PFSK-1 (cell line): ENCODE measurements around the gene SRGAP3.

Experiments
- POLR2AphosphoS5 ChIP-seq: IDR thresholded peaks from 2 replicates; pipeline ENCODE4 v1.6.1; 2012; ENCODE audit warnings: low read depth, mild to moderate bottlenecking, control low read depth, low read length, moderate library complexity
- SIN3A ChIP-seq: IDR thresholded peaks from 2 replicates; pipeline ENCODE4 v1.6.1; 2012; ENCODE audit warnings: mild to moderate bottlenecking, low read length, moderate library complexity, borderline replicate concordance; ENCODE audit not compliant: insufficient read depth
- TAF1 ChIP-seq: IDR thresholded peaks from 2 replicates; pipeline ENCODE4 v1.6.1; 2012; ENCODE audit warnings: low read length, control low read depth, borderline replicate concordance; ENCODE audit not compliant: insufficient read depth
- TF ChIP-seq, protein P1 (sequence below), 2 experiments: IDR thresholded peaks; 2 replicates each; pipeline versions ENCODE4 v1.6.1 to v1.8.0; 2011 to 2012; ENCODE audit warnings: low read depth in 2 of 2, low read length in 2 of 2, control low read depth in 1 of 2, inconsistent platforms in 1 of 2, mild to moderate bottlenecking in 1 of 2, moderate library complexity in 1 of 2; ENCODE audit not compliant: insufficient read depth in 1 of 2

DNA sequence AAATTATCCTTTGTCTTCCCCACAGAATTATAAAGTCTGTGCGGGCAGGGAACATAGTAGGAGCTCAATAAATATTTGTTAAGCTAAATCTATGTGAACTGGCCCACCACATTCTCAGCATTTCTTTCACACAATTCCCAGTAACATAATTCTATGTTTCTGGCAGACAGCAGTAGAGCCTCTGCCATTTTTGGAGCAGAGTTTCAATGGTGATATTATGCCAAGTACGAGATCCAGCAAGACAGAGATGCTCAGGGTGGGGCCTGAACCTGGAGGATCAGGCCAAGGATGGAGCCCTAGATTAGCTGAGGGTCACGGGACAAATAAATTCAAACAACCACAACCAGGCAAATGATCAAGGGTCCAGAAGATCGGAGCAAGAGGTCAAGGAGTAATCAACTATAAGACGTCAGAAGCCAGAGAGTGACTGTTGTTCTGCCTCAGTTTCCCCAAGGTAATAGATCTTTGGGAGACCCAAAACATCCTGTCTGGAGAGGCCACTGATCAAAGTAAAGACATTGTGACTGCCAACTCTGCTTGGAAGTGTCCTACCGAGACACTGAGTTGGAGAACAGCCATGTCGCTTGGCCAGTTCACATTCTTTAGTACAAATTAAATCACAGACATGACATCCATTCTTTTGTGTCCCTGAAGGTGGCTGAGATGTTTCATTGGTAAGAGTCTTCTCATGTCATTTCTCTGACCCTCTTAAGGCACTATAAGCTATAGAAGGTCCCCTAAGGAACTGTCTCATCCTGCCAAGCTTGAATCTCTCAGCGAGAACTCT, 15.4 kb downstream of the SRGAP3 start:
- no peak for TF ChIP-seq POLR2AphosphoS5
- TF ChIP-seq SIN3A = no peak
- TF ChIP-seq TAF1 = no peak
- TF ChIP-seq, protein P1, sequence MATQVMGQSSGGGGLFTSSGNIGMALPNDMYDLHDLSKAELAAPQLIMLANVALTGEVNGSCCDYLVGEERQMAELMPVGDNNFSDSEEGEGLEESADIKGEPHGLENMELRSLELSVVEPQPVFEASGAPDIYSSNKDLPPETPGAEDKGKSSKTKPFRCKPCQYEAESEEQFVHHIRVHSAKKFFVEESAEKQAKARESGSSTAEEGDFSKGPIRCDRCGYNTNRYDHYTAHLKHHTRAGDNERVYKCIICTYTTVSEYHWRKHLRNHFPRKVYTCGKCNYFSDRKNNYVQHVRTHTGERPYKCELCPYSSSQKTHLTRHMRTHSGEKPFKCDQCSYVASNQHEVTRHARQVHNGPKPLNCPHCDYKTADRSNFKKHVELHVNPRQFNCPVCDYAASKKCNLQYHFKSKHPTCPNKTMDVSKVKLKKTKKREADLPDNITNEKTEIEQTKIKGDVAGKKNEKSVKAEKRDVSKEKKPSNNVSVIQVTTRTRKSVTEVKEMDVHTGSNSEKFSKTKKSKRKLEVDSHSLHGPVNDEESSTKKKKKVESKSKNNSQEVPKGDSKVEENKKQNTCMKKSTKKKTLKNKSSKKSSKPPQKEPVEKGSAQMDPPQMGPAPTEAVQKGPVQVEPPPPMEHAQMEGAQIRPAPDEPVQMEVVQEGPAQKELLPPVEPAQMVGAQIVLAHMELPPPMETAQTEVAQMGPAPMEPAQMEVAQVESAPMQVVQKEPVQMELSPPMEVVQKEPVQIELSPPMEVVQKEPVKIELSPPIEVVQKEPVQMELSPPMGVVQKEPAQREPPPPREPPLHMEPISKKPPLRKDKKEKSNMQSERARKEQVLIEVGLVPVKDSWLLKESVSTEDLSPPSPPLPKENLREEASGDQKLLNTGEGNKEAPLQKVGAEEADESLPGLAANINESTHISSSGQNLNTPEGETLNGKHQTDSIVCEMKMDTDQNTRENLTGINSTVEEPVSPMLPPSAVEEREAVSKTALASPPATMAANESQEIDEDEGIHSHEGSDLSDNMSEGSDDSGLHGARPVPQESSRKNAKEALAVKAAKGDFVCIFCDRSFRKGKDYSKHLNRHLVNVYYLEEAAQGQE (IDR thresholded peaks at IDR 0.05; ENCODE audit: insufficient read depth in 1 of 2, low read depth in 2 of 2, low read length in 2 of 2) = no peak
